Skeletal muscle tissue (tissue), 4 donors: Measurements from ENCODE around the gene WHAMM. TPM values are rescaled to one million over a fixed set of nuclear protein-coding genes. Genes with fewer than 3 reads are reported as not detected.

Source experiments
- H3K27ac ChIP-seq: one replicate; pipeline ENCODE4 v1.7.0; 2013; ENCODE audit warnings: mild to moderate bottlenecking, low read depth, low read length, inconsistent platforms
- H3K27me3 ChIP-seq, 3 donors: one replicate each; pipeline ENCODE4 v1.7.0; 2013; ENCODE audit warnings: low read length in 3 of 3; ENCODE audit not compliant: control insufficient read depth in 3 of 3, insufficient read depth in 3 of 3
- H3K36me3 ChIP-seq, 3 donors: one replicate each; pipeline ENCODE4 v1.7.0; 2013; ENCODE audit warnings: low read length in 3 of 3; ENCODE audit not compliant: control insufficient read depth in 3 of 3, insufficient read depth in 3 of 3
- H3K4me1 ChIP-seq, 3 donors: one replicate each; pipeline ENCODE4 v1.7.0; 2013; ENCODE audit warnings: low read length in 3 of 3, mild to moderate bottlenecking in 3 of 3; ENCODE audit not compliant: control insufficient read depth in 3 of 3, insufficient read depth in 3 of 3
- H3K4me3 ChIP-seq, 3 donors: one replicate each; pipeline ENCODE4 v1.7.0; 2013; ENCODE audit warnings: low read length in 3 of 3
- H3K9ac ChIP-seq, 3 donors: one replicate each; pipeline ENCODE4 v1.7.0; 2013; ENCODE audit warnings: low read length in 3 of 3, mild to moderate bottlenecking in 3 of 3, moderate library complexity in 2 of 3, low read depth in 1 of 3
- H3K9me3 ChIP-seq, 3 donors: one replicate each; pipeline ENCODE4 v1.7.0; 2013; ENCODE audit warnings: low read length in 3 of 3; ENCODE audit not compliant: control insufficient read depth in 3 of 3
- total RNA-seq: library from RNA; depleted of rRNA; stranded (reverse); fragments of >200 nt; gene quantifications from one replicate; pipeline ENCODE4 v1.2.3, GENCODE V29; 2014
- donor health status: Osteomylitis.

WHAMM gene
- total RNA-seq, 1 donor from 2014 or later: 6.8 TPM

DNA sequence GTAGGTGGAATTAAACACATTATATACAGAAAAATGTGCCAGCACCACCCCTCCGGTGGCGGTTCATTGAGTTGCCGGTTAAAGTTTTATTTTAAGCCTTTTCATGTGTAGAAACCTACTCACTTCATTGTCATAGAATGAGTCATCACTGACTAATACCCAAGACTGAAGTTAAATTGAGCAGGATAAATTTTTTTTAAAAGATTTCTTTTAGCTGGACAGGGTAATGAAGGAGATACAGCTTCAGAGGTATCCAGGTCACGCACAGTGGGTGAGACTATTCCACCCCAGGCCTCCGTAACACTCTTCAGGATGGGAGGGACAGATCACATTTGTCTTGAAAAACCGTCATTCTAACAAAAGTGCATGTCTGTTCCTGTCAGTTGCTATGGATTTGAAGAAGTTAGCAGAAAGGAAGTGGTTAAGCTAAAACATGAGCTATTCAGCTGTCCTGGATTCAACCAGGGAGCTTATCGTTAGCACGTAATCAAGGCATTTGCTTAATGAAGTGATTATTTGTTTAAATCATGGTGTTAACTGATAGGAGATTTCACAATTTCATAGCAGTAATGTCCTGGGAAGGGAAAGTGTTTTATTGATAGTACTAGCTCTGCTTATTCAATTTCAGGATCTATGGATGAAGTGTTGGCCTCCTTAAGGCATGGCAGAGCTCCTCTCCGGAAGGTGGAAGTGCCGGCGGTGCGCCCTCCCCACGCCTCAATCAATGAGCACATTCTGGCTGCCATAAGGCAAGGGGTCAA lies 23.4 kb downstream of the WHAMM start:
- Histone ChIP-seq H3K27me3 (no peaks in the 10 kb centered on the region), H3K9ac (no peak overlapping the region), H3K4me3 (no peak overlapping the region), H3K9me3 (no peaks in the 10 kb centered on the region), H3K4me1 (no peaks in the 10 kb centered on the region), H3K36me3 (peaks cover 63 to 84% (median 81%) of the 10 kb centered on the region in 3 donors), H3K27ac (no peak overlapping the region)

GRCh38 chr15:82833362-82833682 lies 23.9 kb downstream of the WHAMM start:
- no peaks in the 10 kb centered on the region for H3K9me3 ChIP-seq
- no peak overlapping the region for H3K9ac ChIP-seq
- H3K36me3 ChIP-seq: peaks cover 62 to 84% (median 80%) of the 10 kb centered on the region in 3 donors
- H3K27ac ChIP-seq: no peak overlapping the region
- no peaks in the 10 kb centered on the region for H3K4me1 ChIP-seq
- H3K27me3 ChIP-seq: no peaks in the 10 kb centered on the region
- no peak overlapping the region for H3K4me3 ChIP-seq

DNA sequence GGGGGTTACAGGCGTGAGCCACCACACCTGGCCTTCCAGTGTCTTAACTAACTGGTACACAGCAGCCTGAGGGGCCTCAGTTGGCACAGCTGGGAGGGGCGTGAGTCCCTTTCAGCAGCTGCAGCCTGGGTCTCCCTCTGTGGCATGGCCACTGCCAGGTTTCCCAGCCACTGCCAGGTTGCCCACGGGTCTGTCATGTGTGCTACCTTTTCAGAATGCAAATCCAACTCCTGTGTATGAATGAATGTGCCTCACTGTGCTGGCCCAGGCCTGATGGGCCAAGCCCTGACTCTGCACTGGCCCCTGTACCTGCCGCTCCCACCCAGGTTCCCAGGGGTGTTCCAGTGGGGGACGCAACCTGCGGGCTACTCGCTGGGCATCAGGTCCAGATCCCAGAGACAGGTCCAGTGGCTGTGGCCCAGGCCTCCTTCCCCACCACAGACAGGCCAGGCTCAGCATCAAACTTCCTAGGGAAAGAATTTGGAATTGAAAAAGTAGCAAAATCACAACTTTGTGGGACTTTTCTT lies 26.0 kb downstream of the WHAMM start:
- H3K27ac ChIP-seq: no peak overlapping the region
- no peaks in the 10 kb centered on the region for H3K4me1 ChIP-seq
- no peak overlapping the region for H3K4me3 ChIP-seq
- no peaks in the 10 kb centered on the region for H3K9me3 ChIP-seq
- no peak overlapping the region for H3K9ac ChIP-seq
- no peaks in the 10 kb centered on the region for H3K27me3 ChIP-seq
- peaks cover 55 to 73% (median 66%) of the 10 kb centered on the region in 3 donors for H3K36me3 ChIP-seq

- no peaks in the 10 kb centered on the region for H3K4me1 ChIP-seq
- no peak overlapping the region for H3K4me3 ChIP-seq
- H3K9me3 ChIP-seq: no peaks in the 10 kb centered on the region
- no peak overlapping the region for H3K27ac ChIP-seq
- no peak overlapping the region for H3K9ac ChIP-seq
- H3K36me3 ChIP-seq: peaks cover 41 to 54% (median 43%) of the 10 kb centered on the region in 3 donors
- no peaks in the 10 kb centered on the region for H3K27me3 ChIP-seq
These were observed 28.8 kb downstream of the WHAMM start for GRCh38 chr15:82838096-82838735.

GRCh38 chr15:82839136-82839535 lies 29.7 kb downstream of the WHAMM start:
- no peak overlapping the region for H3K27ac ChIP-seq
- peaks cover 39 to 54% (median 41%) of the 10 kb centered on the region in 3 donors for H3K36me3 ChIP-seq
- no peak overlapping the region for H3K9ac ChIP-seq
- H3K9me3 ChIP-seq: no peaks in the 10 kb centered on the region
- no peak overlapping the region for H3K4me3 ChIP-seq
- no peaks in the 10 kb centered on the region for H3K4me1 ChIP-seq
- H3K27me3 ChIP-seq: no peaks in the 10 kb centered on the region

GRCh38 chr15:82840166-82840565 lies 30.7 kb downstream of the WHAMM start:
- no peaks in the 10 kb centered on the region for H3K9me3 ChIP-seq
- no peaks in the 10 kb centered on the region for H3K4me1 ChIP-seq
- H3K4me3 ChIP-seq: no peak overlapping the region
- H3K27me3 ChIP-seq: no peaks in the 10 kb centered on the region
- H3K36me3 ChIP-seq: peaks cover 33 to 48% (median 36%) of the 10 kb centered on the region in 3 donors
- H3K27ac ChIP-seq: no peak overlapping the region
- H3K9ac ChIP-seq: no peak overlapping the region

DNA sequence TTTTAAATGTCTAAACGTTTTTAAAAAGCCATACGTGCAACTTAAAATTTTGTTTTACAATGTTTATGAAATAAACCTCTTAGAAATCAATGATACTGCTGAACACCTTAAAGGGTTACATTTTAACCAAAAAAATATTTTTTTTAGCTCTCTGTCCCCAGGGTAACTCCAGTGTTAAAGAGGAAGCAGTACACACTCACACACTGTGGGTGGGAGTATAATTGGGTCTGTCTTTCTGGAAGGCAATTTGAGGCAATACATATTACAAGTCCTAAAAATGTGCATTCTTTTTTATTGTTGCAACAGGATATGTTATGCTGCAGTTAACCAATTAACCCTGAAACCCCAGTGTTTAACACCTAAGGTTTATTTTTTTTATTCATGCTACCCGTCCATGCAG lies 34.1 kb downstream of the WHAMM start:
- Histone ChIP-seq H3K9me3 (no peaks in the 10 kb centered on the region), H3K27ac (no peak overlapping the region), H3K4me1 (peaks cover 0 to 6% (median 2%) of the 10 kb centered on the region in 3 donors), H3K4me3 (no peak overlapping the region), H3K36me3 (peaks cover 4 to 26% (median 24%) of the 10 kb centered on the region in 3 donors), H3K9ac (no peak overlapping the region), H3K27me3 (no peaks in the 10 kb centered on the region)

- peaks cover 9 to 28% (median 25%) of the 10 kb centered on the region in 3 donors for H3K36me3 ChIP-seq
- no peaks in the 10 kb centered on the region for H3K9me3 ChIP-seq
- peaks cover 7 to 22% (median 18%) of the 10 kb centered on the region in 3 donors for H3K4me1 ChIP-seq
- H3K4me3 ChIP-seq: no peak overlapping the region
- H3K27ac ChIP-seq: no peak overlapping the region
- no peak overlapping the region for H3K9ac ChIP-seq
- H3K27me3 ChIP-seq: no peaks in the 10 kb centered on the region
These were observed 36.3 kb downstream of the WHAMM start for GRCh38 chr15:82845686-82846085.

DNA sequence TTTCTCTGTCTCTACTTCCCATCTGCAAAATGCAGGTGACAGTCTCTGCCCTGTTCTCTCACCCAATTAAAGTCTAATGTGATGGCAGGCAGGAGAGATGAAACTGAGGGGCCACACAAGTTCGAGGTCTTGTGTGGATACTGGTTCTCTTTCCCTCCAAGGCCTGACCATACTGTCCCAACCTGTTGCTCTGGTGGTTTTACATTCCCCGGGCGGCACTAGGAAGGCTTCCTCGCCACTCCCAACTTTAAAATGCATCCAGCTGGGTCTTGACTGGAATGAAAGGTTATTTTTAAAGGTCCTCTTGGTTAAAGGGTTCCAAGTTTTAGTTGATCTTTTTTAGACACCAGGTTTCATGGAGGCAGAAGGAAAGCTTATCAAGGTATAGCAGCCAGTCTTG lies 37.2 kb downstream of the WHAMM start:
- Histone ChIP-seq H3K27me3 (no peaks in the 10 kb centered on the region), H3K36me3 (peaks cover 17 to 32% (median 28%) of the 10 kb centered on the region in 3 donors), H3K4me1 (peaks cover 7 to 22% (median 18%) of the 10 kb centered on the region in 3 donors), H3K9me3 (no peaks in the 10 kb centered on the region), H3K4me3 (no peak overlapping the region), H3K9ac (no peak overlapping the region), H3K27ac (no peak overlapping the region)

DNA sequence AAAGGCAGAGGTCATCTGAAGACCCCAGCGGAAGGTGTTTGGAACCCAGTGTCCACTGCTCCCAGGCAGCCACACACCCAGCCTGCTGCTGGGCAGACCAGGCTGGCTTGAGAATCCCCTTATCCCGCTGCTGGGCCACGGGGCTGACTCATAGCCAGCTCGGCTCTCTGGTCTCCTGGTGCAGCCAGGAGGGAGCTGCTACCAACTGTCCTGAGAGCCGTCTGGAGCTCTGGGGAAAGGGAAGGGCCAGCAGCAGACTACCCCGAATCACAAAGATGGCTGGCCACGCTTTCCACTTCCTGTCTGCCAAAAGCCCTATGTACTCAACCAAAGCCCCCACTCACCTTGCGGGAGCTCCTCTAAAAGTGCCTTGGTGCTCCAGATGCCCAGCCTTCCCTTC lies 38.3 kb downstream of the WHAMM start:
- no peaks in the 10 kb centered on the region for H3K27me3 ChIP-seq
- H3K36me3 ChIP-seq: peaks cover 22 to 38% (median 37%) of the 10 kb centered on the region in 3 donors
- H3K4me1 ChIP-seq: peaks cover 7 to 23% (median 18%) of the 10 kb centered on the region in 3 donors
- no peak overlapping the region for H3K9ac ChIP-seq
- no peak overlapping the region for H3K27ac ChIP-seq
- H3K9me3 ChIP-seq: no peaks in the 10 kb centered on the region
- no peak overlapping the region for H3K4me3 ChIP-seq
